ENCODE data around the gene PGM1.

PGM1 gene

GRCh38 chr1:63601912-63602311, 8.7 kb downstream of the PGM1 start:
- no peaks in the 10 kb centered on the region for H3K27me3 ChIP-seq (ENCODE audit: insufficient read depth, low read length)
- no peaks in the 10 kb centered on the region for H3K9me3 ChIP-seq (ENCODE audit: low read length)
- TF ChIP-seq, protein P1, sequence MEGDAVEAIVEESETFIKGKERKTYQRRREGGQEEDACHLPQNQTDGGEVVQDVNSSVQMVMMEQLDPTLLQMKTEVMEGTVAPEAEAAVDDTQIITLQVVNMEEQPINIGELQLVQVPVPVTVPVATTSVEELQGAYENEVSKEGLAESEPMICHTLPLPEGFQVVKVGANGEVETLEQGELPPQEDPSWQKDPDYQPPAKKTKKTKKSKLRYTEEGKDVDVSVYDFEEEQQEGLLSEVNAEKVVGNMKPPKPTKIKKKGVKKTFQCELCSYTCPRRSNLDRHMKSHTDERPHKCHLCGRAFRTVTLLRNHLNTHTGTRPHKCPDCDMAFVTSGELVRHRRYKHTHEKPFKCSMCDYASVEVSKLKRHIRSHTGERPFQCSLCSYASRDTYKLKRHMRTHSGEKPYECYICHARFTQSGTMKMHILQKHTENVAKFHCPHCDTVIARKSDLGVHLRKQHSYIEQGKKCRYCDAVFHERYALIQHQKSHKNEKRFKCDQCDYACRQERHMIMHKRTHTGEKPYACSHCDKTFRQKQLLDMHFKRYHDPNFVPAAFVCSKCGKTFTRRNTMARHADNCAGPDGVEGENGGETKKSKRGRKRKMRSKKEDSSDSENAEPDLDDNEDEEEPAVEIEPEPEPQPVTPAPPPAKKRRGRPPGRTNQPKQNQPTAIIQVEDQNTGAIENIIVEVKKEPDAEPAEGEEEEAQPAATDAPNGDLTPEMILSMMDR (IDR thresholded peaks at IDR 0.05; ENCODE audit: low read length): no peak
- TF ChIP-seq EZH2 (IDR thresholded peaks at IDR 0.05; ENCODE audit: borderline replicate concordance, low read length): no peak
- H3K4me2 ChIP-seq (ENCODE audit: low read length): no peak overlapping the region
- no peaks in the 10 kb centered on the region for H3K9me2 ChIP-seq (ENCODE audit: low read depth, low read length)
- no peak overlapping the region for H3K27ac ChIP-seq (ENCODE audit: low read depth, low read length, poor library complexity, severe bottlenecking)
- no peak overlapping the region for H3K9ac ChIP-seq (ENCODE audit: low read length)
- H3F3A ChIP-seq (ENCODE audit: insufficient read depth, low read length): no peaks in the 10 kb centered on the region
- no peaks in the 10 kb centered on the region; the same call in 1 of the 2 replicates for H3K36me3 ChIP-seq (ENCODE audit: insufficient read depth, low read length)
- H4K20me1 ChIP-seq (ENCODE audit: insufficient read depth, low read length): no peaks in the 10 kb centered on the region
- no peaks in the 10 kb centered on the region for H3K79me2 ChIP-seq (ENCODE audit: insufficient read depth, low read length)
- no peak overlapping the region for H3K4me3 ChIP-seq (ENCODE audit: low read depth, low read length, poor library complexity, severe bottlenecking)
- H3K4me1 ChIP-seq (ENCODE audit: insufficient read depth, low read length, severe bottlenecking): no peaks in the 10 kb centered on the region
- H2AFZ ChIP-seq (ENCODE audit: low read length): no peak overlapping the region

GRCh38 chr1:63602629-63603028, 9.4 kb downstream of the PGM1 start:
- no peaks in the 10 kb centered on the region for H4K20me1 ChIP-seq (ENCODE audit: insufficient read depth, low read length)
- H2AFZ ChIP-seq (ENCODE audit: low read length): no peak overlapping the region
- H3K4me2 ChIP-seq (ENCODE audit: low read length): no peak overlapping the region
- TF ChIP-seq, protein P1 (IDR thresholded peaks at IDR 0.05; ENCODE audit: low read length): no peak
- no peak for TF ChIP-seq EZH2 (IDR thresholded peaks at IDR 0.05; ENCODE audit: borderline replicate concordance, low read length)
- no peaks in the 10 kb centered on the region for H3F3A ChIP-seq (ENCODE audit: insufficient read depth, low read length)
- H3K9me2 ChIP-seq (ENCODE audit: low read depth, low read length): no peaks in the 10 kb centered on the region
- H3K36me3 ChIP-seq (ENCODE audit: insufficient read depth, low read length): no peaks in the 10 kb centered on the region; the same call in 1 of the 2 replicates
- no peaks in the 10 kb centered on the region for H3K27me3 ChIP-seq (ENCODE audit: insufficient read depth, low read length)
- H3K79me2 ChIP-seq (ENCODE audit: insufficient read depth, low read length): no peaks in the 10 kb centered on the region
- H3K27ac ChIP-seq (ENCODE audit: low read depth, low read length, poor library complexity, severe bottlenecking): no peak overlapping the region
- H3K4me3 ChIP-seq (ENCODE audit: low read depth, low read length, poor library complexity, severe bottlenecking): no peak overlapping the region
- no peak overlapping the region for H3K9ac ChIP-seq (ENCODE audit: low read length)
- H3K4me1 ChIP-seq (ENCODE audit: insufficient read depth, low read length, severe bottlenecking): no peaks in the 10 kb centered on the region
- H3K9me3 ChIP-seq (ENCODE audit: low read length): no peaks in the 10 kb centered on the region

DNA sequence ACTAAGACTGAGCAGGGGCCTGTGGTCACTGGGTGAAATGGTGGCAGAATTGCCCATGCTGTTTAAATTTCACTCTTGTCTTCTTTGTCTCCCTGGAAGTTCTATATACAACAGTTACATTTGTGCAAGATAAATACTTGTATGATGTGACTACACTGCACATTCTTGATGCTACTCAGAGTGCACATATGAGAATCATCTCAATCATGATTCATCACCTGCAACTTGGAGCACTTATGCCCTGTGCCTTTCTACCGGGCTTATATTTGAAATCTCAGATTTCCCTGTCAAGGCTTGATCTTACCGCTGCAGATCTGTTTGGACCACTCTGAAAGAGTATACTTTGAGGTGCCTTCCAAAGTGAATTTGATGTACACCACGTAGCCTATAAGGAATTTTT, 10.6 kb downstream of the PGM1 start:
- TF ChIP-seq, protein P1 (IDR thresholded peaks at IDR 0.05; ENCODE audit: low read length): no peak
- no peak for TF ChIP-seq EZH2 (IDR thresholded peaks at IDR 0.05; ENCODE audit: borderline replicate concordance, low read length)
- Histone ChIP-seq H3K27me3 (ENCODE audit: insufficient read depth, low read length) (no peaks in the 10 kb centered on the region), H3K9me3 (ENCODE audit: low read length) (no peaks in the 10 kb centered on the region), H3K9me2 (ENCODE audit: low read depth, low read length) (no peaks in the 10 kb centered on the region), H2AFZ (ENCODE audit: low read length) (no peak overlapping the region), H3K4me1 (ENCODE audit: insufficient read depth, low read length, severe bottlenecking) (no peaks in the 10 kb centered on the region), H3K27ac (ENCODE audit: low read depth, low read length, poor library complexity, severe bottlenecking) (no peak overlapping the region), H3F3A (ENCODE audit: insufficient read depth, low read length) (no peaks in the 10 kb centered on the region), H3K9ac (ENCODE audit: low read length) (no peak overlapping the region), H3K36me3 (ENCODE audit: insufficient read depth, low read length) (no peaks in the 10 kb centered on the region), H4K20me1 (ENCODE audit: insufficient read depth, low read length) (no peaks in the 10 kb centered on the region), H3K4me3 (ENCODE audit: low read depth, low read length, poor library complexity, severe bottlenecking) (no peak overlapping the region), H3K4me2 (ENCODE audit: low read length) (no peak overlapping the region), H3K79me2 (ENCODE audit: insufficient read depth, low read length) (no peaks in the 10 kb centered on the region)

Data from OCI-LY1 (cell line).